GM20000 (cell line): Measurements from ENCODE around the gene NDUFS4.

Source experiments
- DNase-seq: peaks from one replicate; pipeline ENCODE4 v3.0.0; 2012; ENCODE audit warnings: low spot score
- TF ChIP-seq, protein P1 (sequence below): IDR thresholded peaks from 2 replicates; pipeline ENCODE4 v1.5.1; 2012; ENCODE audit warnings: mild to moderate bottlenecking, control low read depth; ENCODE audit errors: extremely low read depth, missing control alignments

The NDUFS4 gene

DNA sequence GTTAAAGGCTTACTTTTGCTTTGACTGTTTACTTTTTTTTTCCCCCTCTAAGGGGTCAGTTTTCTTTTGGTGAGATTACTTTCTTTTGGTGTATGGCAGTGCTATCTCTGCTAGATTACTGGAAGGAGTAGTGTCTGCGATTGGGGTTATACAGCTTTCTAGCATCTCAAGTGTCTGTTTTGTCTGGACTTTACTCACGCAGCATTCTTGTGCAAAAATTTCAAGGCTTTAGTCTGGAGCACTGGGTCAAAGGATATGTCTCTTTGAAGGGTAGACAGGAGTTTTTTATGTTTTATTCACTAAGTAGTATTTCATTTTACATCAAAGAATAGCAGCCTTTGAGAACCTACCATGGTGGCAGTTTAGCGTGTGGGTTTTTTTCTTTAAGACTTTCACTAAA lies 52.6 kb downstream of the NDUFS4 start:
- DNase-seq: no peak
- TF ChIP-seq, protein P1, sequence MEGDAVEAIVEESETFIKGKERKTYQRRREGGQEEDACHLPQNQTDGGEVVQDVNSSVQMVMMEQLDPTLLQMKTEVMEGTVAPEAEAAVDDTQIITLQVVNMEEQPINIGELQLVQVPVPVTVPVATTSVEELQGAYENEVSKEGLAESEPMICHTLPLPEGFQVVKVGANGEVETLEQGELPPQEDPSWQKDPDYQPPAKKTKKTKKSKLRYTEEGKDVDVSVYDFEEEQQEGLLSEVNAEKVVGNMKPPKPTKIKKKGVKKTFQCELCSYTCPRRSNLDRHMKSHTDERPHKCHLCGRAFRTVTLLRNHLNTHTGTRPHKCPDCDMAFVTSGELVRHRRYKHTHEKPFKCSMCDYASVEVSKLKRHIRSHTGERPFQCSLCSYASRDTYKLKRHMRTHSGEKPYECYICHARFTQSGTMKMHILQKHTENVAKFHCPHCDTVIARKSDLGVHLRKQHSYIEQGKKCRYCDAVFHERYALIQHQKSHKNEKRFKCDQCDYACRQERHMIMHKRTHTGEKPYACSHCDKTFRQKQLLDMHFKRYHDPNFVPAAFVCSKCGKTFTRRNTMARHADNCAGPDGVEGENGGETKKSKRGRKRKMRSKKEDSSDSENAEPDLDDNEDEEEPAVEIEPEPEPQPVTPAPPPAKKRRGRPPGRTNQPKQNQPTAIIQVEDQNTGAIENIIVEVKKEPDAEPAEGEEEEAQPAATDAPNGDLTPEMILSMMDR: no peak

DNA sequence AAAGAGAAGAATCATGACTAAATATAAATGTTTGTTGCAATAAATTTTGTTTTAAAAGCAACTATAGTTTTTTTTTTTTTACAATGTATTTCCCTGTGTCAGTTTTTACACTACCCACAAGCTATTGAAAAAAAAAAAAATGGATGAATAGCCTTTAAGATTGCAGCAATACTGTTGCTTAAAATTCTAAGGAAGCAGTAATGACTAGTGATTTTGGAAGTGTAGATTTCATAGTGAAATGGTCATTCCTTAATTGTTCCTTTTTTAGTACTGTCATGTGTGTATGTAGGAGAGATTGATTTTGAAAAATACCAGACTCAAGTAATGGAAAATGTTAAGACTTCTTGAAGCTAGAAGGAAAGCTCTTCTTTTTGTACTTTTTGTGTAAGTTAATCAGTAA lies 53.1 kb downstream of the NDUFS4 start:
- no peak for DNase-seq
- TF ChIP-seq, protein P1: no peak

DNA sequence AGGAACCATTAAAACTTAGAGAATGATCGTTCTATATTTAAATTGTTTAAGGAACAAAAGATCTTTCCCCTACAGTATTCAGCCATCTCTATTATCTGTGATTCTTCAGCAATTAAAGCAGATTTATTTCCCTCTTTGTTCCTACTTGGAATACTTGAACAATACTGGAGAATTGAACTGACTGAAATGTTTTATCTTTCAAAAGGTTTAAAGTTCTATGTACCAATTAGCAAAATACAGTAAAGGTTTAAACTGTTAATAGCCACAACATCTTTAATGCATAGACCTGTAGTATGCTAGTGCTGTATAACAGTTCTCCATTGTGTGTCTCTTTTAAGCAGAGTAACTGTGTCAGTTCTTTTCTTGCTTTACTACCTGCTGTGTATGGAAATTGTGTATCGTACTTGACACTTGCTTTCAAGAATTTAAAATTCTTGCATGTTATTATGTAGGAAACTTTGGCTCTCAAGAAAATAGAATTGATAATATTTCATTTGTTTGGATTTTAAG lies 54.0 kb downstream of the NDUFS4 start:
- DNase-seq: no peak
- TF ChIP-seq, protein P1: no peak

DNA sequence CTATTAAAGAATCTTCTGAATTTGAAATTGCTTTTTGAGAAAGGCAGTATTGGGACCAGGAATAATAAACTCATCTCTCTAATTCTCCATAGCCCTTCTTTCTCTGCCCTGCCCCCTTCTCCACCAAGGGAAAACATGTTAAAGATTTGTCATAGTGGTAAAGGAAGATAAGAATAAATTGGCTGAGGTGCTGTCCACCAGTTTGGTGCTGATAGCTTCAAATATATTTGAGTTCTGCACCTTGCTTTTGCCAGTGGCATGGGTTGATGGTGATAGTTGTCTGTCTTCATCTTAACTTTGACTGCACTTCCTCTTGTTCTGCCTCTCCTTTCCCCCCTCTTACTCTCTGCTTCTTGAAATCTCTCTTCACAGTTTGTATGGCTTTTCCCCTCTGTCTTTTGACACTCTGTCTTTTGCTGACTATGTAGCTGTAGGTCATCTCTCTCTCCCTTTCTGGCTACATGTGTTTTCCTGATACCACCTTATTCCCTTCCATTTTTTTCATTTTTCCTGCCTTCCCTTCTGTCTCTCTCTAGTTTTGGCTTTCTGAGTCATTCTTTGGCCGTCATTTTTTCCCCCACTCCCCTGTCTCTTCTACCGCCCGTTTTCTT lies 56.6 kb downstream of the NDUFS4 start:
- TF ChIP-seq, protein P1: no peak
- no peak for DNase-seq

DNA sequence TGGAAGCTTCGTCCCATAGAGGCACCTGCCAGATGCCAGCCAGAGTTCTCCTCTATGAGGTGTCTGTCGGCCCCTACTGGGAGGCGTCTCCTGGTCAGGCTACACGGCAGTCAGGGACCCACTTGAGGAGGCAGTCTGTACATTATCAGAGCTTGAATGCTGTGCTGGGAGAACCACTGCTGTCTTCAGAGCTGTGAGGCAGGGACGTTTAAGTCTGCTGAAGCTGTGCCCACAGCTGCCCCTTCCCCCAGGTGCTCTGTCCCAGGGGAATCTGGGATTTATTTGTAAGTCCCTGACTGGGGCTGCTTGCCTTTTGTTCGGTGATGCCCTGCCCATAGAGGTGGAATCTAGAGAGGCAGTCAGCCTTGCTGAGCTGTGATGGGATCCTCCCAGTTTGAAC lies 70.8 kb downstream of the NDUFS4 start:
- DNase-seq: no peak
- TF ChIP-seq, protein P1: no peak

DNA sequence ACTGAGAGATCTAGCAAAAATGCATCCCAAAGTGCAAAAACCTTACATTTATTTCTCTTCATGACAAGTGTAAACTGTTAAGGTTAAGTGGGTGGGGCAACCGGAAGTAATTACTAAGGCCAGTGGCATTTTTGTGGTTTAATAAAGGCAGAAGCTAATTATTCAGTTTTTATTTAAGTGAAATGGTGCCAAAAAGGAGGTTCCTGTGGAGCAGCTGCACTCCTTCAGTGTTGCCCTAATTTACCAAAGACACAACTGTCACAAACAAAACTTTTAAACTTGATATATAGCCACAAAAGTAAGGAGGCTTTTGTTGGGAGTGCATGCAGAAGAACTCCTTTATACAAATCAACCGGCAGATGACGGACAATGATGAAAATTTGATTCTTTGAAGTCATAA lies 81.6 kb downstream of the NDUFS4 start:
- TF ChIP-seq, protein P1: no peak
- no peak for DNase-seq

DNA sequence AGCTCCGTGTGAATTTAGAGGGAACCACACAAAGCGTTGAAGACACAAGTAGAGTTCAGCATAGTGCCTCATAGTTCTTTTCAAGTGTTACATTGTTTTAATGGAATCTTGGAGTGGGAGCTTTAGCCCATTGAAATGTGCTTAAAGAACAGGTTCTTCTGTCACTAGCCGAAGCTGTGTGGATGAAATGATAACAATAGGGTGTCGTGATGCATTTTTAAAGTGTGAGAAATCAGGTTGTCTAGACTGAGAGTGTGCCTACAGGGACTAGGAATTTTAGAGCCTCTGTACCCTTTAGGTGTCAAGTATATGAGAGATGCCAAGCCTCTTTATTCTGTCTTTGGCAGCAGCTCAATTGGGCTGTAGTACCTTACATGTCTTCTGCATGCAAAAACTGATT lies 83.0 kb downstream of the NDUFS4 start:
- no peak for DNase-seq

More for the DNA sequence above, 83.0 kb downstream of the NDUFS4 start:
- TF ChIP-seq, protein P1: no peak
